ENCODE measurements around the gene EVL. TPM values are rescaled to one million over a fixed set of nuclear protein-coding genes. Genes with fewer than 3 reads are reported as not detected.
"Not testable (repeated sequence)": the region's sequence is repeated elsewhere in the genome, so short reads cannot be mapped to it uniquely, and the experiment has no call there.

Gene EVL
- total RNA-seq, 2 donors from 2014 or later = 42.5 to 98.4 TPM

GRCh38 chr14:100058777-100059437, 6.3 kb upstream of the EVL start:
- Histone ChIP-seq H3K9me3 (no peaks in the 10 kb centered on the region), H3K36me3 (no peaks in the 10 kb centered on the region), H3K27me3 (replicated peaks; ENCODE audit: insufficient read depth) (no peaks in the 10 kb centered on the region), H3K4me1 (replicated peaks) (no peaks in the 10 kb centered on the region), H3K27ac (no peak overlapping the region), H3K4me3 (no peak overlapping the region)
- no peak for DNase-seq (ENCODE audit: low spot score)
- TF ChIP-seq POLR2A (IDR thresholded peaks at IDR 0.05) = no peak
- intact Hi-C loops (cut with DNase I) = no loop called here
- 91% methylated on average over 4 of the region's 4 CpGs for WGBS

- WGBS = 27% methylated on average over 3 of the region's 3 CpGs
- TF ChIP-seq POLR2AphosphoS5 (IDR thresholded peaks at IDR 0.05) (peak; percentile 46), CTCF (IDR thresholded peaks at IDR 0.05) (no peak)
- Histone ChIP-seq H3K27ac (no peak overlapping the region), H3K4me3 (no peak overlapping the region), H3K36me3 (no peaks in the 10 kb centered on the region), H3K4me1 (replicated peaks) (no peaks in the 10 kb centered on the region), H3K9me3 (no peaks in the 10 kb centered on the region), H3K27me3 (replicated peaks; ENCODE audit: insufficient read depth) (no peaks in the 10 kb centered on the region)
- DNase-seq (ENCODE audit: low spot score) = peak; percentile 67
- intact Hi-C loops (cut with DNase I) = no loop called here
These were observed 5.8 kb upstream of the EVL start for GRCh38 chr14:100059438-100059781.

GRCh38 chr14:100060760-100061159, 4.5 kb upstream of the EVL start:
- H3K4me1 ChIP-seq (replicated peaks) = no peaks in the 10 kb centered on the region
- WGBS = 84% methylated on average over 3 of the region's 3 CpGs
- no peaks in the 10 kb centered on the region for H3K36me3 ChIP-seq
- intact Hi-C loops (cut with DNase I) = no loop called here
- no peak overlapping the region for H3K4me3 ChIP-seq
- no peak overlapping the region for H3K27ac ChIP-seq
- no peak for TF ChIP-seq POLR2A (IDR thresholded peaks at IDR 0.05)
- TF ChIP-seq POLR2AphosphoS5 (IDR thresholded peaks at IDR 0.05) = no peak
- TF ChIP-seq CTCF (IDR thresholded peaks at IDR 0.05) = no peak
- H3K27me3 ChIP-seq (replicated peaks; ENCODE audit: insufficient read depth) = no peaks in the 10 kb centered on the region
- no peaks in the 10 kb centered on the region for H3K9me3 ChIP-seq
- no peak for DNase-seq (ENCODE audit: low spot score)

- TF ChIP-seq POLR2A (IDR thresholded peaks at IDR 0.05) (no peak), CTCF (IDR thresholded peaks at IDR 0.05) (no peak), POLR2AphosphoS5 (IDR thresholded peaks at IDR 0.05) (no peak)
- no peak overlapping the region for H3K27ac ChIP-seq
- intact Hi-C loops (cut with DNase I) = no loop called here
- H3K36me3 ChIP-seq = no peaks in the 10 kb centered on the region
- no peak for DNase-seq (ENCODE audit: low spot score)
- no peak overlapping the region for H3K4me3 ChIP-seq
- 98% methylated on average over 4 of the region's 4 CpGs for WGBS
- no peaks in the 10 kb centered on the region for H3K4me1 ChIP-seq (replicated peaks)
- H3K27me3 ChIP-seq (replicated peaks; ENCODE audit: insufficient read depth) = no peaks in the 10 kb centered on the region
- no peaks in the 10 kb centered on the region for H3K9me3 ChIP-seq
These were observed 2.6 kb upstream of the EVL start for GRCh38 chr14:100062590-100062989.

- WGBS = 84% methylated on average over 6 of the region's 6 CpGs
- DNase-seq (ENCODE audit: low spot score) = no peak
- no peak overlapping the region for H3K27ac ChIP-seq
- H3K9me3 ChIP-seq = no peaks in the 10 kb centered on the region
- H3K36me3 ChIP-seq = no peaks in the 10 kb centered on the region
- intact Hi-C loops (cut with DNase I) = no loop called here
- TF ChIP-seq POLR2AphosphoS5 (IDR thresholded peaks at IDR 0.05) = no peak
- no peaks in the 10 kb centered on the region for H3K4me1 ChIP-seq (replicated peaks)
- H3K4me3 ChIP-seq = no peak overlapping the region
- H3K27me3 ChIP-seq (replicated peaks; ENCODE audit: insufficient read depth) = no peaks in the 10 kb centered on the region
These were observed 1.8 kb upstream of the EVL start for GRCh38 chr14:100063314-100063941.

GRCh38 chr14:100064335-100065092, 708 bp upstream of the EVL start:
- H3K27ac ChIP-seq; H3K4me3 ChIP-seq; DNase-seq (ENCODE audit: low spot score); H3K36me3 ChIP-seq; H3K9me3 ChIP-seq; H3K27me3 ChIP-seq (replicated peaks; ENCODE audit: insufficient read depth); H3K4me1 ChIP-seq (replicated peaks): not testable (repeated sequence)
- 81% methylated on average over 12 of the region's 12 CpGs for WGBS
- intact Hi-C loops (cut with DNase I) = loop anchor here (5.0 kb wide), 1 partner anchor 48 kb away; no protein-coding TSS in a partner anchor

Measured in prostate gland (tissue), 2 donors.